ENCODE results near the gene PDE4D.

Gene PDE4D

GRCh38 chr5:59182760-59183159 is 710.8 kb downstream of the PDE4D start:
- no peak for FAIRE-seq

GRCh38 chr5:59180515-59180914 is 713.0 kb downstream of the PDE4D start:
- FAIRE-seq (no peak), DNase-seq (ENCODE audit: insufficient read length, low spot score) (no peak)
- TF ChIP-seq PAX5 (IDR thresholded peaks at IDR 0.05; ENCODE audit: insufficient read depth, low read length, severe bottlenecking) = peak; percentile 93
- TF ChIP-seq TAF1 (IDR thresholded peaks at IDR 0.05; ENCODE audit: low read depth, low read length) = no peak

More at GRCh38 chr5:59182760-59183159, 710.8 kb downstream of the PDE4D start:
- DNase-seq (ENCODE audit: insufficient read length, low spot score) = no peak
- TF ChIP-seq PAX5 (IDR thresholded peaks at IDR 0.05; ENCODE audit: insufficient read depth, low read length, severe bottlenecking) = no peak
- TF ChIP-seq SPI1 (IDR thresholded peaks at IDR 0.05; ENCODE audit: low read depth, low read length) = no peak
- no peak for TF ChIP-seq POLR2AphosphoS5 (IDR thresholded peaks at IDR 0.05; ENCODE audit: low read depth, low read length)
- no peak for TF ChIP-seq TAF1 (IDR thresholded peaks at IDR 0.05; ENCODE audit: low read depth, low read length)
- TF ChIP-seq POLR2A (IDR thresholded peaks at IDR 0.05; ENCODE audit: low read depth, low read length) = no peak
- no peak for TF ChIP-seq POU2F2 (IDR thresholded peaks at IDR 0.05; ENCODE audit: low read depth, low read length)

GRCh38 chr5:59179704-59180103 is 713.8 kb downstream of the PDE4D start:
- FAIRE-seq (no peak), DNase-seq (ENCODE audit: insufficient read length, low spot score) (no peak)
- TF ChIP-seq TAF1 (IDR thresholded peaks at IDR 0.05; ENCODE audit: low read depth, low read length) (no peak), POLR2AphosphoS5 (IDR thresholded peaks at IDR 0.05; ENCODE audit: low read depth, low read length) (no peak), SPI1 (IDR thresholded peaks at IDR 0.05; ENCODE audit: low read depth, low read length) (no peak), POU2F2 (IDR thresholded peaks at IDR 0.05; ENCODE audit: low read depth, low read length) (no peak), POLR2A (IDR thresholded peaks at IDR 0.05; ENCODE audit: low read depth, low read length) (no peak)

DNA sequence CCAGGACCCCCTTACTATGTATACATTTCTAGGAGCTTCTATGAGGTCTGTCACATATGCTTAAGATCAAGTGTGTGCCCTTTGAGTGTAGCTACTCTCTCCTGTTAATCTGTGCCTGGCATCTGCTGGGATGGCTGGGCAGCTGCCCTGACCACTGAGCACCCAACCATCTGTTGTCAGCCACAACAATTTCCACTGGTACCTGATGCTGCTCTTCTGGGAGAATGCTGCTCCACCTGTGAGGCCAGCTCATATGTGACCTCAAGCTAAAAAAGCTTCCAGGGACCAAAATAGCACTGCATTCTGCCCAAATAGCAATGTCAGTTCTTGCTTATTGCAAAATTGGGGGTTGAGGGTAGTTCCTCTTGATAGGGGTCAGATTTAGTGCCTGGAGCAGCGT is 715.0 kb downstream of the PDE4D start:
- TF ChIP-seq POLR2A (IDR thresholded peaks at IDR 0.05; ENCODE audit: low read depth, low read length) = no peak
- TF ChIP-seq SPI1 (IDR thresholded peaks at IDR 0.05; ENCODE audit: low read depth, low read length) = no peak
- TF ChIP-seq PAX5 (IDR thresholded peaks at IDR 0.05; ENCODE audit: insufficient read depth, low read length, severe bottlenecking) = no peak
- no peak for TF ChIP-seq POLR2AphosphoS5 (IDR thresholded peaks at IDR 0.05; ENCODE audit: low read depth, low read length)
- TF ChIP-seq POU2F2 (IDR thresholded peaks at IDR 0.05; ENCODE audit: low read depth, low read length) = no peak
- TF ChIP-seq TAF1 (IDR thresholded peaks at IDR 0.05; ENCODE audit: low read depth, low read length) = no peak
- FAIRE-seq (no peak), DNase-seq (ENCODE audit: insufficient read length, low spot score) (no peak)

DNA sequence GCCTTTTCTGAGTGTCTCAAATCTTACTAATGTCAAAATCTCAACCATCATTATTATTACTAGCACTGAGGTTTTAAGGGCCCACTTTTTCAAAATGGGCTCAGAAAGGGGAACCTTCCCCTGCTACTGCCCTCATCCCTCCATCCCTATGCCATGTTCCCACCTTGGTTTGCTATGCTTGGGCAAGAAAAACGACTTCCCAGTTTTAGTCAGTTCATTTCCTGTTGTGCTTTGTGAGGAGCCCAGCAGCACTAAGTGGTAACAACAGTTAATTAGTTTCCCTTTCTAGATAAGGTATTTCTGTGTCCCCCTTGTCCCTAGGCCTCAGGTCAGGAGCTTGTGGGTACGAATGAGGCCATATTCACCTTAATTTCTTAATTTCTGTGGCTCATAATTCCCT is 715.5 kb downstream of the PDE4D start:
- DNase-seq (ENCODE audit: insufficient read length, low spot score) (no peak), FAIRE-seq (peak; percentile 71)
- TF ChIP-seq TAF1 (IDR thresholded peaks at IDR 0.05; ENCODE audit: low read depth, low read length) (no peak), SPI1 (IDR thresholded peaks at IDR 0.05; ENCODE audit: low read depth, low read length) (peak; percentile 25; the same call in 1 of the 2 replicates), PAX5 (IDR thresholded peaks at IDR 0.05; ENCODE audit: insufficient read depth, low read length, severe bottlenecking) (no peak), POLR2A (IDR thresholded peaks at IDR 0.05; ENCODE audit: low read depth, low read length) (no peak), POU2F2 (IDR thresholded peaks at IDR 0.05; ENCODE audit: low read depth, low read length) (no peak), POLR2AphosphoS5 (IDR thresholded peaks at IDR 0.05; ENCODE audit: low read depth, low read length) (no peak)

DNA sequence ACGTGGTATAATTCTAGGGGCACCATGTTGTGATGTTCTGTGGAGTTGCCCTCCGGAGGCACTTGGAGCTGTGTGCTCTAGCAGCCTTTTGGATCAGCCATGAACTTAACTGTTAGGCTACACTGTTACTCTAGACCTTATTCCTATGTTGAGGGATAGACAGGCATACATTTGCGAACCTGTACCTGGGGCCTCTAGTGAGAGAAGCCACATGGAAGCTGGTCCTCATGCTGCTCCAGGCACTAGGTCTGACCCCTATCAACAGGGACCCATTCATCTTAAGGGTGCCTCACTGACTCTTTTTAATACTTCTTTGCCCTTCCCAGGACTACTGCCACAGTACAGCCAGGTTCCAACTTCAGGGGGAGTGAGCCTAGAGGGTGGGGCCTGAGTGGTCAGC is 715.9 kb downstream of the PDE4D start:
- DNase-seq (ENCODE audit: insufficient read length, low spot score) (no peak), FAIRE-seq (no peak)
- TF ChIP-seq TAF1 (IDR thresholded peaks at IDR 0.05; ENCODE audit: low read depth, low read length) (no peak), POLR2A (IDR thresholded peaks at IDR 0.05; ENCODE audit: low read depth, low read length) (no peak), PAX5 (IDR thresholded peaks at IDR 0.05; ENCODE audit: insufficient read depth, low read length, severe bottlenecking) (no peak), SPI1 (IDR thresholded peaks at IDR 0.05; ENCODE audit: low read depth, low read length) (no peak), POLR2AphosphoS5 (IDR thresholded peaks at IDR 0.05; ENCODE audit: low read depth, low read length) (no peak), POU2F2 (IDR thresholded peaks at IDR 0.05; ENCODE audit: low read depth, low read length) (no peak)

GRCh38 chr5:59174248-59174844 is 719.2 kb downstream of the PDE4D start:
- no peak for TF ChIP-seq PAX5 (IDR thresholded peaks at IDR 0.05; ENCODE audit: insufficient read depth, low read length, severe bottlenecking)
- TF ChIP-seq POLR2A (IDR thresholded peaks at IDR 0.05; ENCODE audit: low read depth, low read length) = no peak
- no peak for TF ChIP-seq POU2F2 (IDR thresholded peaks at IDR 0.05; ENCODE audit: low read depth, low read length)
- no peak for TF ChIP-seq POLR2AphosphoS5 (IDR thresholded peaks at IDR 0.05; ENCODE audit: low read depth, low read length)
- TF ChIP-seq SPI1 (IDR thresholded peaks at IDR 0.05; ENCODE audit: low read depth, low read length) = no peak
- TF ChIP-seq TAF1 (IDR thresholded peaks at IDR 0.05; ENCODE audit: low read depth, low read length) = no peak
- FAIRE-seq (no peak), DNase-seq (ENCODE audit: insufficient read length, low spot score) (no peak)

- FAIRE-seq (no peak), DNase-seq (ENCODE audit: insufficient read length, low spot score) (no peak)
- no peak for TF ChIP-seq TAF1 (IDR thresholded peaks at IDR 0.05; ENCODE audit: low read depth, low read length)
- TF ChIP-seq POLR2AphosphoS5 (IDR thresholded peaks at IDR 0.05; ENCODE audit: low read depth, low read length) = no peak
- no peak for TF ChIP-seq SPI1 (IDR thresholded peaks at IDR 0.05; ENCODE audit: low read depth, low read length)
- no peak for TF ChIP-seq POLR2A (IDR thresholded peaks at IDR 0.05; ENCODE audit: low read depth, low read length)
- TF ChIP-seq PAX5 (IDR thresholded peaks at IDR 0.05; ENCODE audit: insufficient read depth, low read length, severe bottlenecking) = no peak
- no peak for TF ChIP-seq POU2F2 (IDR thresholded peaks at IDR 0.05; ENCODE audit: low read depth, low read length)
Observed at GRCh38 chr5:59173578-59173977, 719.9 kb downstream of the PDE4D start.

GRCh38 chr5:59171131-59171530 is 722.4 kb downstream of the PDE4D start:
- TF ChIP-seq SPI1 (IDR thresholded peaks at IDR 0.05; ENCODE audit: low read depth, low read length) (no peak), POU2F2 (IDR thresholded peaks at IDR 0.05; ENCODE audit: low read depth, low read length) (no peak), POLR2A (IDR thresholded peaks at IDR 0.05; ENCODE audit: low read depth, low read length) (no peak), POLR2AphosphoS5 (IDR thresholded peaks at IDR 0.05; ENCODE audit: low read depth, low read length) (no peak), TAF1 (IDR thresholded peaks at IDR 0.05; ENCODE audit: low read depth, low read length) (no peak), PAX5 (IDR thresholded peaks at IDR 0.05; ENCODE audit: insufficient read depth, low read length, severe bottlenecking) (no peak)
- FAIRE-seq = no peak
- no peak for DNase-seq (ENCODE audit: insufficient read length, low spot score)

DNA sequence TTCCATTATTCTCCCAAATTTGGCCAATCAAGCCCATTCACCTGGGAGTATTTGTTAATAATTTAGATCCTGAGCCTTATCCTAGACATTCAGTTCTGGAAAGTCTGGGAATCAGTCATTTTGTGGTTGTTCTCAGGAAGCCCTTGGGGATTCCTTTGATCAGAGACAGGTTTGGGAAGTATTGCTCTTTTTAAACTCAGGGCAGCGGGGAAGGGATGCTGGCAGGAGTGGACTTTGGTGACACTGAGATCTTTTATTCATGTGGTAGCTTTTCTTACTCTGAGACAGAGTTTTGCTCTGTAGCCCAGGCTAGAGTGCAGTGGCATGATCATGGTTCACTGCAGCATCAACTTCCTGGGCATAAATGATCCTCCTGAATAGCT is 723.8 kb downstream of the PDE4D start:
- DNase-seq (ENCODE audit: insufficient read length, low spot score) = no peak
- no peak for FAIRE-seq
- no peak for TF ChIP-seq PAX5 (IDR thresholded peaks at IDR 0.05; ENCODE audit: insufficient read depth, low read length, severe bottlenecking)
- no peak for TF ChIP-seq POLR2A (IDR thresholded peaks at IDR 0.05; ENCODE audit: low read depth, low read length)
- no peak for TF ChIP-seq POLR2AphosphoS5 (IDR thresholded peaks at IDR 0.05; ENCODE audit: low read depth, low read length)
- no peak for TF ChIP-seq POU2F2 (IDR thresholded peaks at IDR 0.05; ENCODE audit: low read depth, low read length)
- no peak for TF ChIP-seq TAF1 (IDR thresholded peaks at IDR 0.05; ENCODE audit: low read depth, low read length)
- no peak for TF ChIP-seq SPI1 (IDR thresholded peaks at IDR 0.05; ENCODE audit: low read depth, low read length)
